GM12878 (cell line): ENCODE results near the gene FYB1. TPM values are rescaled to one million over a fixed set of nuclear protein-coding genes. Genes with fewer than 3 reads are reported as not detected.

Experiments used
- ATAC-seq: fragments of 200-7000 bp; cut with Tn5 transposase; 3 replicates; pipeline ENCODE4 v1.9.1; 2020; ENCODE audit warnings: mild to moderate bottlenecking, moderate library complexity
- BruUV-seq: library from RNA; stranded (reverse); fragments of 400-500 nt; replicated peaks from 2 replicates; lab custom pipeline; 2021; lab: Mats Ljungman, UMichigan
- CTCF ChIA-PET: fragments of 300-600 bp; sonication (Branson Sonifier 250); formaldehyde crosslinking; extraction: SDS; loops from one replicate; lab custom pipeline; 2021; ENCODE audit warnings: inconsistent platforms; lab: Yijun Ruan, JAX
- POLR2A ChIA-PET: fragments of 350-600 bp; formaldehyde crosslinking; extraction: SDS; loops from one replicate; lab custom pipeline; 2021; ENCODE audit warnings: inconsistent platforms; lab: Charles Lee
- RAD21 ChIA-PET: fragments of 300-600 bp; sonication (Branson Sonifier 250); formaldehyde crosslinking; loops from one replicate; lab custom pipeline; 2023; ENCODE audit warnings: antibody characterized with exemption; ENCODE audit not compliant: unreplicated experiment; lab: Charles Lee
- SMC1A ChIA-PET: fragments of 300-600 bp; sonication (Branson Sonifier 250); formaldehyde crosslinking; loops from one replicate; lab custom pipeline; 2023; ENCODE audit not compliant: unreplicated experiment, uncharacterized antibody; lab: Charles Lee
- DNase-seq: peaks from one replicate; pipeline ENCODE4 v3.0.0-alpha.2; 2011; ENCODE audit warnings: low read depth, low spot score
- FAIRE-seq: peaks from 3 replicates; lab custom pipeline; 2011; peaks lifted over from hg19 to GRCh38; lab: Jason Lieb, UNC
- H2AFZ ChIP-seq: 2 replicates; pipeline ENCODE4 v1.6.0; 2011; ENCODE audit warnings: low read depth, low read length, control low read depth; ENCODE audit not compliant: control insufficient read depth
- H3K27ac ChIP-seq: 2 replicates; pipeline ENCODE4 v1.5.1; 2011; ENCODE audit warnings: control low read depth; ENCODE audit not compliant: control insufficient read depth, insufficient read depth
- H3K27me3 ChIP-seq, 2 experiments: replicated peaks in 1 of 2; 2 replicates each; pipeline versions ENCODE4 v1.6.0 to v1.6.1; 2011; ENCODE audit warnings: low read length in 1 of 2; ENCODE audit not compliant: control insufficient read depth in 2 of 2, insufficient read depth in 2 of 2
- H3K36me3 ChIP-seq, 2 experiments: 2 replicates each; pipeline ENCODE4 v1.5.1; 2011; ENCODE audit warnings: low read length in 1 of 2; ENCODE audit not compliant: control insufficient read depth in 2 of 2, insufficient read depth in 2 of 2
- H3K4me1 ChIP-seq: 2 replicates; pipeline ENCODE4 v1.6.1; 2011; ENCODE audit warnings: mild to moderate bottlenecking, low read length, moderate library complexity, mixed read lengths; ENCODE audit not compliant: control insufficient read depth, insufficient read depth
- H3K4me2 ChIP-seq: 2 replicates; pipeline ENCODE4 v1.6.0; 2011; ENCODE audit warnings: control low read depth; ENCODE audit not compliant: control insufficient read depth, insufficient read depth
- H3K4me3 ChIP-seq: fragments of 200-600 bp; sonication (generic); 2 replicates; pipeline ENCODE4 v1.5.1; 2016
- H3K79me2 ChIP-seq: 2 replicates; pipeline ENCODE4 v1.6.0; 2011; ENCODE audit warnings: low read length; ENCODE audit not compliant: control insufficient read depth, insufficient read depth
- H3K9ac ChIP-seq: 2 replicates; pipeline ENCODE4 v1.8.0; 2011; ENCODE audit warnings: low read length, control low read depth, mixed read lengths; ENCODE audit not compliant: control insufficient read depth, insufficient read depth
- H3K9me3 ChIP-seq: replicated peaks from 3 replicates; pipeline ENCODE4 v1.5.1; 2011; ENCODE audit warnings: mild to moderate bottlenecking, low read length; ENCODE audit not compliant: control insufficient read depth, insufficient read depth
- H4K20me1 ChIP-seq: 2 replicates; pipeline ENCODE4 v1.6.0; 2011; ENCODE audit not compliant: control insufficient read depth, insufficient read depth
- CBX3 ChIP-seq: fragments of 200-600 bp; sonication (generic); IDR thresholded peaks from 2 replicates; pipeline ENCODE4 v1.6.1; 2016; ENCODE audit warnings: low read depth, borderline replicate concordance
- DPF2 ChIP-seq: fragments of 450-650 bp; IDR thresholded peaks from 2 replicates; pipeline ENCODE4 v1.6.1; 2017; ENCODE audit warnings: mild to moderate bottlenecking
- EED ChIP-seq: sonication (generic); IDR thresholded peaks from 2 replicates; pipeline ENCODE4 v1.6.1; 2016; ENCODE audit warnings: antibody characterized with exemption, low read depth
- ESRRA ChIP-seq: IDR thresholded peaks from 2 replicates; pipeline ENCODE4 v1.6.1; 2012; ENCODE audit warnings: mild to moderate bottlenecking, low read length, improper control_type of control experiment
- EZH2 ChIP-seq: IDR thresholded peaks from 2 replicates; pipeline ENCODE4 v1.6.1; 2012; ENCODE audit warnings: low read depth, mild to moderate bottlenecking, control low read depth, inconsistent platforms, low read length, borderline replicate concordance; ENCODE audit not compliant: control insufficient read depth
- JUNB ChIP-seq: IDR thresholded peaks from 2 replicates; pipeline ENCODE4 v1.6.1; 2016; ENCODE audit warnings: antibody characterized with exemption, mild to moderate bottlenecking
- MXI1 ChIP-seq: fragments of 150-350 bp; IDR thresholded peaks from 2 replicates; pipeline ENCODE4 v1.6.1; 2011; ENCODE audit warnings: low read depth, mild to moderate bottlenecking, inconsistent platforms, low read length, improper control_type of control experiment
- NR2C1 ChIP-seq: fragments of 450-650 bp; IDR thresholded peaks from 2 replicates; pipeline ENCODE4 v1.6.1; 2017; ENCODE audit warnings: antibody characterized with exemption, mild to moderate bottlenecking, moderate library complexity
- NR2C2 ChIP-seq: IDR thresholded peaks from 2 replicates; pipeline ENCODE4 v1.6.1; 2011; ENCODE audit warnings: borderline replicate concordance, low read depth; ENCODE audit not compliant: control insufficient read depth, insufficient read length
- RAD51 ChIP-seq: fragments of 450-650 bp; IDR thresholded peaks from 2 replicates; pipeline ENCODE4 v1.6.1; 2016; ENCODE audit warnings: moderate library complexity, mild to moderate bottlenecking, inconsistent platforms
- SMARCA5 ChIP-seq: fragments of 450-650 bp; IDR thresholded peaks from 2 replicates; pipeline ENCODE4 v1.6.1; 2017; ENCODE audit warnings: mild to moderate bottlenecking
- TCF7 ChIP-seq: IDR thresholded peaks from 2 replicates; pipeline ENCODE4 v1.6.1; 2014; ENCODE audit warnings: antibody characterized with exemption, borderline replicate concordance
- ZNF622 ChIP-seq: fragments of 450-650 bp; IDR thresholded peaks from 2 replicates; pipeline ENCODE4 v1.6.1; 2017; ENCODE audit warnings: mild to moderate bottlenecking, inconsistent platforms
- ZSCAN29 ChIP-seq: fragments of 450-650 bp; IDR thresholded peaks from 2 replicates; pipeline ENCODE4 v1.6.1; 2017; ENCODE audit warnings: mild to moderate bottlenecking, moderate library complexity
- WGBS: methylation state at CpG from one replicate; pipeline ENCODE4 v1.1.6; 2016; ENCODE audit warnings: low lambda C conversion rate; ENCODE audit not compliant: insufficient replicate concordance, insufficient coverage; ENCODE audit errors: missing lambda C conversion rate; 5-methylcytosine and 5-hydroxymethylcytosine counted together
- in situ Hi-C: fragments of 300-500 bp; cut with MboI; formaldehyde crosslinking; loops from 9 replicates; pipeline ENCODE4 v1.14.3; 2018; ENCODE audit warnings: mixed read lengths
- intact Hi-C: fragments of 100-400 bp; cut with micrococcal nuclease; formaldehyde crosslinking; loops from one replicate; pipeline ENCODE4 v1.14.2; 2022; ENCODE audit not compliant: unreplicated experiment
- polyA plus RNA-seq, 11 experiments: library from polyadenylated mRNA; depleted of rRNA in 4 of 11; unstranded in 6 of 11; stranded (reverse) in 5 of 11; fragments of >200 nt; fragmentation: Nextera tagmentation in 4 of 11; fragmentation: Illumina TruSeq in 1 of 11; extraction: Ambion mirVana in 4 of 11; extraction: Trizol in 1 of 11; gene quantifications; 1 replicate in 1 of 11; 2 replicates in 10 of 11; pipeline versions ENCODE4 v1.2.1 to v1.2.3, GENCODE V29; 2011 to 2016; ENCODE audit warnings: inconsistent platforms in 2 of 11, missing spikeins in 2 of 11, low read depth in 1 of 11
- total RNA-seq, 4 experiments: library from RNA; depleted of rRNA in 3 of 4; stranded (reverse); fragments of >200 nt in 3 of 4; fragmentation: Illumina TruSeq in 1 of 4; extraction: Trizol in 1 of 4; gene quantifications; 2 replicates each; pipeline versions ENCODE4 v1.2.1 to v1.2.3, GENCODE V29; 2013 to 2021
- TF ChIP-seq, protein P1 (sequence below): fragments of 450-650 bp; IDR thresholded peaks from 2 replicates; pipeline ENCODE4 v1.6.1; 2017; ENCODE audit warnings: mild to moderate bottlenecking
- TF ChIP-seq, protein P2 (sequence below): fragments of 150-350 bp; IDR thresholded peaks from 2 replicates; pipeline ENCODE4 v1.6.1; 2016; ENCODE audit warnings: low read depth, low read length

FYB1 gene
- total and polyA plus RNA-seq, 10 of the 15 experiments (the other 5 are each of a cell fraction or from before 2014, with no cell fraction given), result 0.06 to 4.3 (median 0.25) TPM; not detected in 2

DNA sequence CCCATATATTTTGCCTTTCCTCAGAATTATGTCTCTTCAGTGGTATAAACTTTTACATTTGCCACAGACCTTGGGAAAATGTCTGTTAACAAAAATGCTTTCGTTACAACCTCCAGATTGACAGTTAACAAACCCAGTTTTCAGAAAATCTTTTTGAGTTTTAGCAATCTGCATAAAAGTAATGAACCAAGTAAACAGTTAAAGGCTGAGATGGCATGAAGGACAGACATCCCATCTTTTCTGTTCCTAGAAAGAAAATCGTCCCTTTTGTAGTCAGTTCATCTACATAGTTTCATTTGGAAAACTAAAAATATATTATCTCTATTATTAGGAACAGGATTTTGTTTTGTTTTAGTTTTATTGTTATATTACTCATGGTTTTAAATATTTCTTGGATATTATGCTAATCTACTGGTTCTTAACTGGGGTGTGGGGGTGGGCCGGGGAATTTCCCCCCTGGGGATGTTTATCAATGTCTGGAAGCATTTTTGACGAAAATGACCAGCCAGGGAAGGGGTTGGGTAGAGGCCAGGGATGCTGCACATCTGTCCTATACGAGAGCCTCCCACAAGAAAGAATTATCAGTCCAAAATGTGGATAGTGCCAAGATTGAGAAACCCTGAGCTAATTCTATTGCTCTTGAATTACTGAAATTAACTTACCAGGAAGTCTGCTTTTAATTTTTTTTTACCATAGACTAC, 11.9 kb downstream of the FYB1 start (continued):
- TF ChIP-seq EZH2, result no peak
- TF ChIP-seq, all 136 proteins: peak for 0

DNA sequence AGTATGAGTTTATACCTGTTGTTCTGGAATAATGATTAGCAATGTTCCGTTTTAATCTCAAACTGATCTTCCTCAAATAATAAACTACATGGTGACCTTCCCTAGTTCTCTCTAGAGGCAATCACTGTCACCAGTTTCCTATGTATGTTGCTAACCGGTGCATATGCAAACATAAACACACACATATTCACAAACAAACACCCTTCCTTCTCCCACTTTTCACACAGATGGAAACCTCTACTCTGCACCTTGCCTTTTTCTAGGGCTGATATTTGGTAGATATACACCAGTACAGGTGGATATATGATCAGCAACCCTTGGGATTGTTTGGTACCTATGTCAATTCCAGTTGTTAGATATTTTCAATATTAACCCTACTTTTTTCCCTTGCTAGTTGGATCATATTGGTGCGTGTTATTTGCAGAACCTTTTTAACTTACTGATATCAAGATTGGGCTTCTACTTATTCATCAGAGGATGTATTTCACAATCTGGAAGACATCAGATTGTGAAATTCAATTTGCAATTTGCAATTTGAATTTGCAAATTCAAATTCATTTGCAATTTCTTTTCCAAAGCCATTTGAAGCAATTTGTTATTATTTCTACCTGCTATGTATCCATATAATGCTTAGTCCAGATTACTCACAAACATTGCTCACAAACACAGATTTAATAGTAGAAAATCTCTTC, 12.6 kb downstream of the FYB1 start:
- Histone ChIP-seq H3K27me3 (no peaks in the 10 kb centered on the region), H3K79me2 (no peaks in the 10 kb centered on the region), H3K4me3 (no peak overlapping the region), H3K27ac (no peak overlapping the region), H4K20me1 (no peaks in the 10 kb centered on the region), H2AFZ (no peak overlapping the region), H3K36me3 (no peaks in the 10 kb centered on the region), H3K9ac (no peak overlapping the region), H3K4me1 (no peaks in the 10 kb centered on the region), H3K9me3 (no peaks in the 10 kb centered on the region; the same call in 2 of the 3 replicates), H3K4me2 (no peak overlapping the region)
- no TSS peak for BruUV-seq
- CTCF ChIA-PET, result no interaction called here
- POLR2A ChIA-PET, result no interaction called here
- DNase-seq, result no peak
- intact Hi-C loops, result no loop called here
- SMC1A ChIA-PET, result no interaction called here
- in situ Hi-C loops, result no loop called here
- no peak for ATAC-seq
- no peak for TF ChIP-seq TCF7
- no peak for TF ChIP-seq ZSCAN29
- TF ChIP-seq MXI1, result no peak
- no peak for TF ChIP-seq ESRRA
- TF ChIP-seq NR2C1, result no peak
- no peak for TF ChIP-seq CBX3
- TF ChIP-seq JUNB, result no peak
- TF ChIP-seq, protein P1, sequence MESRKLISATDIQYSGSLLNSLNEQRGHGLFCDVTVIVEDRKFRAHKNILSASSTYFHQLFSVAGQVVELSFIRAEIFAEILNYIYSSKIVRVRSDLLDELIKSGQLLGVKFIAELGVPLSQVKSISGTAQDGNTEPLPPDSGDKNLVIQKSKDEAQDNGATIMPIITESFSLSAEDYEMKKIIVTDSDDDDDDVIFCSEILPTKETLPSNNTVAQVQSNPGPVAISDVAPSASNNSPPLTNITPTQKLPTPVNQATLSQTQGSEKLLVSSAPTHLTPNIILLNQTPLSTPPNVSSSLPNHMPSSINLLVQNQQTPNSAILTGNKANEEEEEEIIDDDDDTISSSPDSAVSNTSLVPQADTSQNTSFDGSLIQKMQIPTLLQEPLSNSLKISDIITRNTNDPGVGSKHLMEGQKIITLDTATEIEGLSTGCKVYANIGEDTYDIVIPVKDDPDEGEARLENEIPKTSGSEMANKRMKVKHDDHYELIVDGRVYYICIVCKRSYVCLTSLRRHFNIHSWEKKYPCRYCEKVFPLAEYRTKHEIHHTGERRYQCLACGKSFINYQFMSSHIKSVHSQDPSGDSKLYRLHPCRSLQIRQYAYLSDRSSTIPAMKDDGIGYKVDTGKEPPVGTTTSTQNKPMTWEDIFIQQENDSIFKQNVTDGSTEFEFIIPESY, result no peak
- TF ChIP-seq ZNF622, result no peak
- no peak for TF ChIP-seq SMARCA5
- TF ChIP-seq, protein P2, sequence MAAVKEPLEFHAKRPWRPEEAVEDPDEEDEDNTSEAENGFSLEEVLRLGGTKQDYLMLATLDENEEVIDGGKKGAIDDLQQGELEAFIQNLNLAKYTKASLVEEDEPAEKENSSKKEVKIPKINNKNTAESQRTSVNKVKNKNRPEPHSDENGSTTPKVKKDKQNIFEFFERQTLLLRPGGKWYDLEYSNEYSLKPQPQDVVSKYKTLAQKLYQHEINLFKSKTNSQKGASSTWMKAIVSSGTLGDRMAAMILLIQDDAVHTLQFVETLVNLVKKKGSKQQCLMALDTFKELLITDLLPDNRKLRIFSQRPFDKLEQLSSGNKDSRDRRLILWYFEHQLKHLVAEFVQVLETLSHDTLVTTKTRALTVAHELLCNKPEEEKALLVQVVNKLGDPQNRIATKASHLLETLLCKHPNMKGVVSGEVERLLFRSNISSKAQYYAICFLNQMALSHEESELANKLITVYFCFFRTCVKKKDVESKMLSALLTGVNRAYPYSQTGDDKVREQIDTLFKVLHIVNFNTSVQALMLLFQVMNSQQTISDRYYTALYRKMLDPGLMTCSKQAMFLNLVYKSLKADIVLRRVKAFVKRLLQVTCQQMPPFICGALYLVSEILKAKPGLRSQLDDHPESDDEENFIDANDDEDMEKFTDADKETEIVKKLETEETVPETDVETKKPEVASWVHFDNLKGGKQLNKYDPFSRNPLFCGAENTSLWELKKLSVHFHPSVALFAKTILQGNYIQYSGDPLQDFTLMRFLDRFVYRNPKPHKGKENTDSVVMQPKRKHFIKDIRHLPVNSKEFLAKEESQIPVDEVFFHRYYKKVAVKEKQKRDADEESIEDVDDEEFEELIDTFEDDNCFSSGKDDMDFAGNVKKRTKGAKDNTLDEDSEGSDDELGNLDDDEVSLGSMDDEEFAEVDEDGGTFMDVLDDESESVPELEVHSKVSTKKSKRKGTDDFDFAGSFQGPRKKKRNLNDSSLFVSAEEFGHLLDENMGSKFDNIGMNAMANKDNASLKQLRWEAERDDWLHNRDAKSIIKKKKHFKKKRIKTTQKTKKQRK, result no peak
- TF ChIP-seq EED, result no peak
- no peak for TF ChIP-seq RAD51
- TF ChIP-seq DPF2, result no peak
- TF ChIP-seq NR2C2, result no peak
- RAD21 ChIA-PET, result no interaction called here
- FAIRE-seq, result no peak
- WGBS, result 71% methylated on average over 3 of the region's 3 CpGs
